Neural crest cell (in vitro differentiated cells): ENCODE measurements around the gene ERGIC3. TPM values are rescaled to one million over a fixed set of nuclear protein-coding genes. Genes with fewer than 3 reads are reported as not detected.

Experiments
- DNase-seq: peaks from one replicate; pipeline ENCODE4 v3.0.0; 2021; ENCODE audit warnings: low read depth, mixed read lengths, low spot score
- H3K27ac Mint-ChIP-seq: one replicate; pipeline ENCODE4 v1.8.0; 2021; ENCODE audit warnings: mild to moderate bottlenecking, mixed read lengths; ENCODE audit not compliant: unreplicated experiment
- H3K27me3 Mint-ChIP-seq: 2 replicates; pipeline ENCODE4 v1.8.0; 2021; ENCODE audit warnings: low read depth, mild to moderate bottlenecking, mixed read lengths
- H3K36me3 Mint-ChIP-seq: 2 replicates; pipeline ENCODE4 v1.8.0; 2021; ENCODE audit warnings: low read depth, mild to moderate bottlenecking, mixed read lengths
- H3K4me1 Mint-ChIP-seq: 2 replicates; pipeline ENCODE4 v1.8.0; 2021; ENCODE audit warnings: mixed read lengths
- H3K4me3 Mint-ChIP-seq: one replicate; pipeline ENCODE4 v1.8.0; 2021; ENCODE audit warnings: mild to moderate bottlenecking, mixed read lengths
- H3K9me3 Mint-ChIP-seq: 2 replicates; pipeline ENCODE4 v1.8.0; 2021; ENCODE audit warnings: mixed read lengths
- CTCF ChIP-seq: fragments of 200-600 bp; sonication (generic); conservative IDR thresholded peaks from 2 replicates; pipeline ENCODE4 v1.5.0; 2021; ENCODE audit warnings: antibody characterized with exemption, mild to moderate bottlenecking
- total RNA-seq: library from RNA; stranded (reverse); gene quantifications from 2 replicates; pipeline ENCODE4 v1.2.1, GENCODE V29; 2021

The ERGIC3 gene
- total RNA-seq, 1 donor from 2014 or later, result 267 TPM

DNA sequence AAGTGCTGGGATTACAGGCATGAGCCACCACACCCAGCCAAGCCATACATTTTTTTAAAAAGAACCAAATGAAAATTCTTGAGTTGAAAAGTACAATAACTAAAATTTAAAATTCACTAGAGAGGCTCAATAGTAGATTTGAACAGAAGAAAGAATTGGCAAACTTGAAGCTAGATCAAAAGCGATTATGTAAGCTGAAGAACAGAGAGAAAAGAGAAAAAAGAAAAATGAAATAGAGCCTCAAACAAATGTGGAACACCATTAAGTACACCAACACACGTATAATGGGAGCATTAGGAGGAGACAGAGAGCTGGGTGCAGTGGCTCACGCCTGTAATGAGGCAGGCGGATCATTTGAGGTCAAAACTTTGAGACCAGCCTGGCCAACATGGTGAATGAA, 31.0 kb downstream of the ERGIC3 start:
- Mint-ChIP-seq H3K27me3 (no peaks in the 10 kb centered on the region), H3K27ac (no peak overlapping the region), H3K4me3 (no peak overlapping the region), H3K36me3 (no peaks in the 10 kb centered on the region), H3K4me1 (no peaks in the 10 kb centered on the region), H3K9me3 (no peaks in the 10 kb centered on the region)
- no peak for DNase-seq
- TF ChIP-seq CTCF, result no peak

DNA sequence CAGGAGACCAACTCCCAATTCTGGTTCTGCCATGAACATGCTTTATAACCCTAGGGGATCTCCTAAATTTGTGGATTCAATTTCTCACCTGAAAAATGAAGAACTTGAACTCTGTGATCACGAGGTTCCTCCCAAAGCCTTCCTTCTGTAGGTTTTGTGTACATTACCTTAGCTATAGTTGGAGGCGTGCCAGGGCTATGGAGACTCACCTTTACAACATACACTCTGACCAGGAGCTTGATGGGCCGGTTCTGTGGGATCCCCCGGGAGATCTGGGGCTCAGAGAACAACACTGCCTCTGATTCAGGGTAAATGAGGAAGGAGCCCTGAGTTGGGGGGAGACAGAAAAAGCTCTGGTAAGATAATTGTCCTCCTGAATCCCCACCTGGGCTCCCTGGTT, 34.1 kb downstream of the ERGIC3 start:
- Mint-ChIP-seq H3K9me3 (no peaks in the 10 kb centered on the region), H3K36me3 (no peaks in the 10 kb centered on the region), H3K27ac (no peak overlapping the region), H3K4me1 (no peaks in the 10 kb centered on the region), H3K4me3 (no peak overlapping the region), H3K27me3 (no peaks in the 10 kb centered on the region)
- no peak for TF ChIP-seq CTCF
- DNase-seq, result no peak

GRCh38 chr20:35576816-35577215, 34.9 kb downstream of the ERGIC3 start:
- Mint-ChIP-seq H3K4me1 (no peaks in the 10 kb centered on the region), H3K4me3 (no peak overlapping the region), H3K27ac (no peak overlapping the region), H3K36me3 (no peaks in the 10 kb centered on the region), H3K27me3 (no peaks in the 10 kb centered on the region), H3K9me3 (no peaks in the 10 kb centered on the region)
- no peak for DNase-seq
- TF ChIP-seq CTCF, result no peak

DNA sequence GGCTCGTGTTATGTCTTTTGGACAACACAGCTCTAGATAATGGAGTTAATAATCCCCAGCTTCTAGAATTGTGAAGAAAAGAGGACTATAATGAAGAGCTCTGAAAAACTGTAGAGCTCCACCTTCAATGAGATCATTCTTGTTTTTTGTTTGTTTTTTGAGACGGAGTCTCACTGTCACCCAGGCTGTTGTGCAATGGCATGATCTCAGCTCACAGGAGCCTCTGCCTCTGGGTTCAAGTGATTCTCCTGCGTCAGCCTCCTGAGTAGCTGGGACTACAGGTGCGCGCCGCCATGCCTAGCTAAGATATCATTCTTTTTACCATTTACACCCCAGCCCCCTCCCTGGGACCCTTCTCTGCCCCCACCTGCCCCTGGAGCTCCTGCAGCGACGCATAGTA, 36.6 kb downstream of the ERGIC3 start:
- Mint-ChIP-seq H3K27me3 (no peaks in the 10 kb centered on the region), H3K4me3 (no peak overlapping the region), H3K9me3 (no peaks in the 10 kb centered on the region), H3K4me1 (no peaks in the 10 kb centered on the region), H3K36me3 (no peaks in the 10 kb centered on the region), H3K27ac (no peak overlapping the region)
- no peak for DNase-seq
- TF ChIP-seq CTCF, result no peak

DNA sequence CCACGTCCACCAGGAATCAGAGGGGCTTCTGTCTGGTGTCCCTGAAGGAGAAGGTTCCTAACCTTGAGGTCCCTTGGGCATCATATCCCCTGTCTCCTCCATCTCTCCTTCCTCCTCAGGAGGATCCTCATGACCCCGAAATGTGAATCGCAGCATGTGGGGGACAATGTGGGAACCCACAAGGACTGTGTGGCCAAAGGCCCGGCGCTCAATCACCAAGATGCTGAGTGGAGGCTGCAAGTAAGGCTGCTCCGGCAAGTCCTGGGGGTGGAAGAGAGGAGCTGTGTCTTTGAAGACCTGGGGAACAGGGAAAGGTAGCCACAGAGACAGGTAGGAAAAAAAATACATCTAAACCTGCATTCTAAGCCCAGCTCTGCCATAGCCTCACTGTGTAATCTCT, 37.3 kb downstream of the ERGIC3 start:
- Mint-ChIP-seq H3K9me3 (no peaks in the 10 kb centered on the region), H3K27ac (no peak overlapping the region), H3K27me3 (no peaks in the 10 kb centered on the region), H3K4me3 (no peak overlapping the region), H3K36me3 (no peaks in the 10 kb centered on the region), H3K4me1 (no peaks in the 10 kb centered on the region)
- TF ChIP-seq CTCF, result no peak
- no peak for DNase-seq

DNA sequence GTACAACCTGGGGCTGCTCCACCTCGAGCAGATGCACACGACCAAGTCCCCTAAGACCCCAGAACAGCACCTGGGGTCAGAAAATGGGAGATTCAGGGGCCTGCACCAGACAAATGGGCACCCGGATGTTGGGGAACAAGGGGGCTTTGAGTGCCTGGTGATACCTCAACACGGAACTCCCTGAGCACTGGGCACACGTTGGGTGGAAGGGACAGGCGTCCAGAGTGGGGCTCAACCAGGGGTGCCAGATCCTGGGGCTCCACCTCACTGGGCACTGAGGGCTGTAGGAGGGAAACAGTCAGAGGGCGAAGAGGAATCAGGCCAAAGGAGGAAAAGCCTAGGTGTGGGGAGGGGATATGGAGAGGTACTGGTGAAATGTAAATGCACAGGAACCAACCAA, 40.3 kb downstream of the ERGIC3 start:
- no peak for TF ChIP-seq CTCF
- Mint-ChIP-seq H3K27me3 (no peaks in the 10 kb centered on the region), H3K4me1 (no peaks in the 10 kb centered on the region), H3K36me3 (no peaks in the 10 kb centered on the region), H3K9me3 (no peaks in the 10 kb centered on the region), H3K4me3 (no peak overlapping the region), H3K27ac (no peak overlapping the region)
- no peak for DNase-seq
